Activated CD8-positive, alpha-beta memory T cell treated with anti-CD3 and anti-CD28 coated beads for 1 hour (primary cell): Measurements from ENCODE around the gene CACNA2D3.
"Not testable (repeated sequence)": the region's sequence is repeated elsewhere in the genome, so short reads cannot be mapped to it uniquely, and the experiment has no call there.

Experiments
- DNase-seq, 2 donors: peaks; one replicate each; pipeline ENCODE4 v3.0.0-alpha.2; 2020; ENCODE audit warnings: low read depth in 1 of 2; ENCODE audit errors: extremely low read depth in 1 of 2

The CACNA2D3 gene

DNA sequence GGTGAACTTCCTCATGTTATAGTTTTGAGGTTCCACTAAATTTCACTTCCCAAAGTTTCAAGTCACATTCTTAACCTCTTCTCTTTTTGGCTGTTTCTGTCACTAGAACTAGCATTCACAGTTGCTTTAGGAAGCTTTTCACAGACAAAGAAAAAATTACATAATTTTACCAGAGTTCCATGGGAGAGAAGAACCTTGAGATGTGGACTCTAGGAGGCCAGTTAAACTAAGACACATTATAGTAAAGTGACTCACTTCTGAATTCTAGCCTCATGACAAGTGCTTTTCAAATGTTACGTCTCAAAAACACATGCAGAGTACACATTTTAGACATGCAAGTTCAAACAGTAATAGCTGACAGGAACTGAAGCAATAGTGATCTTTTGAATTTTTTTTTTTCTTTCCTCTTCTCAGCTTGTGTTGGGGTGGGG is 845.4 kb downstream of the CACNA2D3 start:
- DNase-seq = no peak

GRCh38 chr3:54968546-54969172 is 846.3 kb downstream of the CACNA2D3 start:
- no peak for DNase-seq

GRCh38 chr3:54969652-54970051 is 847.3 kb downstream of the CACNA2D3 start:
- no peak for DNase-seq

GRCh38 chr3:54970895-54971294 is 848.5 kb downstream of the CACNA2D3 start:
- DNase-seq = no peak

- no peak for DNase-seq
These were observed 855.1 kb downstream of the CACNA2D3 start for GRCh38 chr3:54977439-54977838.

GRCh38 chr3:54977946-54978345 is 855.6 kb downstream of the CACNA2D3 start:
- DNase-seq = not testable (repeated sequence)

DNA sequence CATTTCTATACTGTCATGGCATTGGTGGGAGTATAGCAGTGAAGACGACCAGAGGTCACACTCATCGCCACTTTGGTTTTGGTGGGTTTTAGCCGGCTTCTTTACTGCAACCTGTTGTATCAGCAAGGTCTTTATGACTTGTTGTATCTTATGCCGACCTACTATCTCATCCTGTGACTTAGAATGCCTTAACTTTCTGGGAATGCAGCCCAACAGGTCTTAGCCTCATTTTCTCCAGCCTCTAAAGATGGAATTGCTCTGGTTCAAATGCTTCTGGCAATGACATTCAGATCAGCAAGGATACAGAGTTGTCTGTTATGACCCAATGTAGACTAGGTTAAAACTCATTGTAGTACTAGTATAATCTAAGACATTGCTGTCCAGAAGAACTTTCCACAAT is 860.5 kb downstream of the CACNA2D3 start:
- no peak for DNase-seq

- DNase-seq = no peak
These were observed 861.1 kb downstream of the CACNA2D3 start for GRCh38 chr3:54983266-54984099.

DNA sequence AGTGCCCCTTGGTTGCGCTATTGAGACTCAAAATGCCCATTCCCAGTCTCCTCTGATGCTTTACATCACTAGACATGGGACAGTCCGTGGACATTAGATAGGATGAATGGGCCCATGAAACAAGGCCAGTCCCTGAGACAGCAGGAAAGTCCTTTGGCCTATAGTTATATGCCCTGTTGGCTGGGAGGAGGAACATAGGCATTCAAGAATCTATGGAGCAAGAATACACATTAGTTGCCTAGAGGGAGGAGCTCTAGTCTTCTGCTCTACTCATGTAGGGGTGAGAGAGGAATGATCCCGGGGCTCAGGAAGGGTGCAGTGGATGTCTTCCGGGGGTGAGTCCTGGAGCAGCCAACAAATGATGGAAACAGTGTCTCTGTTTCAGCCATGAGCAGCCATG is 863.5 kb downstream of the CACNA2D3 start:
- DNase-seq = no peak

DNA sequence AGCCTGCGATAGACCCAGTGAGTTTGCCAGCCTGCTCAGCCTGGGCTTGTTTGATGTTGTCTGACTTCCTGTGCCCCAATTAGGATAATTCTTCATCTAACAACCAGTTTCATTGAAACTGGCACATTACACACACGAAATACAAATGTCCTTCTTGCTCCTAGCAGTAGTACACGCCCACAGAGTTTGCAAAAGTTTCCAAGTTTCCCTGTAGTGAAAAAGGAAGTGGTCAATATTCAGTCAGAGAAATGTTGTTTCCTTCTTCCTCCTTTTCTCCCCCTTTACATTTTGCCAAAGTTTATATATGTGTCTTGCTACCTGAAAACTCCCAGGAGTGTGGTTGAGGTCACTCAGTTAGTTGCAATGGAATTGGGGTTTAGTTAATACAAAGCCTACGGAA is 863.9 kb downstream of the CACNA2D3 start:
- no peak for DNase-seq

GRCh38 chr3:54987719-54988118 is 865.4 kb downstream of the CACNA2D3 start:
- DNase-seq = no peak

- DNase-seq = no peak
These were observed 866.0 kb downstream of the CACNA2D3 start for GRCh38 chr3:54988302-54988837.

DNA sequence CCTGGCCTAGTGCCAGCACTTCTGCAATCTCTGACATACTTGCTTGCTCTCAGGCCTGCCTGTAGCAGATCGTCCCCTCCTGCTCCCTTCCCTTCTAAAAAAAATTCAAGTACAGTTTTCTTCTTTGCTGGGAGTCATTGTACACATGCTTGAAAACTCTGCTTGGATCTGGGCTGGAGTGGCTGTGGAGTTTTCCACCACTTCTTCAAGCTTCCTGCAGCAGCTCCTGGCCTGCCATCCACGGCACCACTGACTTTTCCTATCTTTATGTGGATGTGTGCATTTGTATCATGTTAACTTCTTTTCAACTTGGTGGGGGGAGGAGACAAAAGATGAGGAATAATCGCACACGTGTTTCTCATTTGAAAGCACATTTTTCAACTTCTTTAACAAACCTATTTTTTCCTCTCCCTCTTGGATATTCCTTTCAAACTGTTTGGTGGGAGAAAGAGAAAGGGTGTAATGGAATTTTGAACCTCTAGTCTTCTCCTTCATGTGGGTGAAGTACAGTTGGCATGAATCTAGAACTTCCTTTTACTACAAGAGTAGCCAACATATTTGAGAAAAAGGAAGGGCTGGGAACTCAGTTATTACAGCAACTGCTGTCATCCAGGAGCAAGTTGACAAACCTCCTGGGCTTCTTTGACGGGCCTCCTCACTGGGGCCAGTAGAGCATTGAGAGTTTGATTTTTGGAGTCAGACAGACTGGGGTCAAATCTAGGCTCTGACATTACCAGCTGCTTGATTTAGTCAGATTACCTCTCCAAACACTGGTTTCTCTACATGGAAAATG is 866.7 kb downstream of the CACNA2D3 start:
- DNase-seq = no peak

- no peak for DNase-seq
These were observed 871.8 kb downstream of the CACNA2D3 start for GRCh38 chr3:54994111-54994513.

DNA sequence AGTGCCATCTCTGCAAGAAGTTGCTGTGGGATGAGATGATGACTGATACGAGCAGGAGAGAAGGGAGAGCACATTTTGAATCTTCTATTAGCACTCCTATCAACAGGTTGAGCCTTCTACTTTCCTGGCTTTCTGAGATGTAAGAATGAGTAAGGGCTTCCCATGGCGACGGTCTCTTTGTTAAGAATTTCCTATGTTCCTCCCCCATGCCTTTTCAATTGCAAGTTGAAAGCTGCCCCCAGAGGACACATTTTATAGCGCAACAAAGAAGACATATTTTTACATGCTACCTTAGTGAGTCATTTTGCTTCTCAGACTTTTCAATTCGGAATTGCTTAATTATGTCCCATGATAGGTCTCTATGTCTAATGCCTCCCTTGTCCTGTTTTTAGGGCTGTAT is 876.8 kb downstream of the CACNA2D3 start:
- DNase-seq = no peak

- no peak for DNase-seq
These were observed 877.5 kb downstream of the CACNA2D3 start for GRCh38 chr3:54999811-55000210.

DNA sequence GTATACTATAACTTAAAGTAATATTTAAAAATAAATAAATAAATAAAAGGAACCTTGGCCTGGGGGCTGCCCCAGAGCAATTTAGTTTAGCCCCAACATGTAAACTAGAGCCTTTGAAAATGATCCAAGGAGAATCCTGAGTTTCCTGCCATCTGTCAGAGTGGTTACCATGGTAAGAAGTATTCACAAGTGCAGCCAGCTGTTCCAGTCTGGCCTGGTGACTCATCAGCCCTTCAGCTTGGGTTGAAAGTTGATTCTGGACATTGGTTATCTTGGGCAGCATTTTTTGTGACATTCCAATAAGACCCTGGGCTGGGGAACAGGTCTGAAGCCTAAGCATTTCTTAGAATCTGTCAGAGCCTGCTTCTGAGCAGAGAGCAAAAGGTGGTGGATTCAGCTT is 878.2 kb downstream of the CACNA2D3 start:
- DNase-seq = no peak

DNA sequence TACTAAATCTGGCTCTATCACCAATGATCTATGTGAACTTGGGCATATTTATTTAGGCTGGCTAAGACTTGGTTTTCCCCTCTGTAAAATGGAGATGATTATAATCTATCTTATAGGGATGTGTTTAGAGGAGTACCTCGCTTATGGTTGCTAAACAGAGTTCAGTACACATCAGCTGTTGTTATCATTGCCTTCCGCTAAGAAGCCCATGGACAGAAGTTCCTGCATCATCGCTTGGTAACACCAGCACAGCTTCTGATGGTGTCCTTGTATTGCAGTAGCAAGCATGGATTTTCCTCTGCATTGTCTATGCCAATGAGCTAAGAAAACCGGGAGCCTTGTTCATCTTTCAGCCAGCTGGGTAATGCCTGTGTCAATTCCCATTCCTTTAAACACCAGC is 878.6 kb downstream of the CACNA2D3 start:
- DNase-seq = no peak

- no peak for DNase-seq
These were observed 880.1 kb downstream of the CACNA2D3 start for GRCh38 chr3:55002416-55002930.

GRCh38 chr3:55006244-55006676 is 883.9 kb downstream of the CACNA2D3 start:
- DNase-seq = no peak

DNA sequence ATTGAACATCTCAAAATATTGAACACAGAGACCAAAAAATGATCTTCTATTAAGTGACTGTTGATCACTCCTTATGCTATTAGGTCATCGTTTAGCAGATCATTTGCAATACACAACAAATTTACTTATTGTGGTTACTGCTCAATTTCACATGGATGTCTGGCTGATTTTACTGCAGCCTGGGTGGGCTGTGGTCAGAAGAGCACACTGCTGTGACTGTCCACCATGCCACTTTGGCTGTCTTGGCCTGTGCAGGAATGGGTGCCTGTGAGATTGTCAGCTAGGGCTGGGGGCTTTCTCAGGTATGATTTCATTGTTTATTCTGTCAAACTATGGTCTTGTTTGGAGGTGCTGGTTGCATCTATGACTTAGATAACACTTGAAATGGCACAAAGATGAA is 885.6 kb downstream of the CACNA2D3 start:
- DNase-seq = no peak
